GM19324 (cell line): ENCODE data around the gene GCLC.
"Not testable (repeated sequence)": the region's sequence is repeated elsewhere in the genome, so short reads cannot be mapped to it uniquely, and the experiment has no call there.

Experiments
- ATAC-seq: cut with Tn5 transposase; IDR thresholded peaks from one replicate; pipeline ENCODE4 v1.9.1; 2021; ENCODE audit warnings: mild to moderate bottlenecking, moderate library complexity; ENCODE audit not compliant: unreplicated experiment, low FRiP score

The GCLC gene

GRCh38 chr6:53495506-53496499 is 49.1 kb downstream of the GCLC start:
- ATAC-seq: no peak

- no peak for ATAC-seq
Observed at GRCh38 chr6:53494076-53494475, 50.8 kb downstream of the GCLC start.

DNA sequence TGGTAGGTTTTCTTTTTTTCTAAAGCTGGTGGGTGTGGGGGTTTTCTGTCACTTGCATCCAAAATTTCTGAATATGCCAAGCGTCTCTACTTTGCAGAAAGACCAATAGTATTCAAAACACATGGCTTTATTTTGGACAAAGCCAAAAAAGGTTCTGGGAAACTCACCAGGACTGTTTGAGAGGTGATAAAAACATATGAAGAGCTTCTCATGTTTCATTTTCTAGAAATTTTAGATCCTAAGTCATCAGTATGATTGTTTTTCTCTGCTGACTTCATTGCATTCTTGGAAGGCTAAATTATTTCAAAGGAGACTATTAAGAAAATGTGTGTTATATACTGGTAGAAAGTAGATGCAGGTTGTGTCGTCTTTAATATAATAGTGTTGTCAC is 51.3 kb downstream of the GCLC start:
- ATAC-seq: no peak

- ATAC-seq: no peak
Observed at GRCh38 chr6:53492860-53493634, 51.9 kb downstream of the GCLC start.

- ATAC-seq: no peak
Observed at GRCh38 chr6:53487080-53487479, 57.8 kb downstream of the GCLC start.

DNA sequence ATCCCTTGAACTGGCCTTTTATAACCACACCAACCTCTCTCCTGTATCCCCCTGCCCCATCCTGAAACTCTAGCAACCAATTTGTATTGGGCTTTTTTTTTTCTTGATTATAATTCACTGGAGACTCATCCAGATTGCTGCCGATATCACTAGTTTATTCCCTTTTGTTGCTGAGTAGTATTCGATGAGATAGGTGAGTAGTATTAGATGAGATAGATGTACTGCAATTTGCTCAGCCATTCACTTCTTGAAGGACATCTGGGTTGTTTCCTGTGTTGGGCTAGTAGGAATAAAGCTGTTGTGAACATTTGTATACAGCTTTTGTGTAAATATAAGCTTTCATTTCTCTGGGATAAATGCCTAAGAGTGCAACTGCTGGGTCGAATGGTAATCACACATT is 58.2 kb downstream of the GCLC start:
- no peak for ATAC-seq

- ATAC-seq: no peak
Observed at GRCh38 chr6:53484476-53485280, 60.2 kb downstream of the GCLC start.

DNA sequence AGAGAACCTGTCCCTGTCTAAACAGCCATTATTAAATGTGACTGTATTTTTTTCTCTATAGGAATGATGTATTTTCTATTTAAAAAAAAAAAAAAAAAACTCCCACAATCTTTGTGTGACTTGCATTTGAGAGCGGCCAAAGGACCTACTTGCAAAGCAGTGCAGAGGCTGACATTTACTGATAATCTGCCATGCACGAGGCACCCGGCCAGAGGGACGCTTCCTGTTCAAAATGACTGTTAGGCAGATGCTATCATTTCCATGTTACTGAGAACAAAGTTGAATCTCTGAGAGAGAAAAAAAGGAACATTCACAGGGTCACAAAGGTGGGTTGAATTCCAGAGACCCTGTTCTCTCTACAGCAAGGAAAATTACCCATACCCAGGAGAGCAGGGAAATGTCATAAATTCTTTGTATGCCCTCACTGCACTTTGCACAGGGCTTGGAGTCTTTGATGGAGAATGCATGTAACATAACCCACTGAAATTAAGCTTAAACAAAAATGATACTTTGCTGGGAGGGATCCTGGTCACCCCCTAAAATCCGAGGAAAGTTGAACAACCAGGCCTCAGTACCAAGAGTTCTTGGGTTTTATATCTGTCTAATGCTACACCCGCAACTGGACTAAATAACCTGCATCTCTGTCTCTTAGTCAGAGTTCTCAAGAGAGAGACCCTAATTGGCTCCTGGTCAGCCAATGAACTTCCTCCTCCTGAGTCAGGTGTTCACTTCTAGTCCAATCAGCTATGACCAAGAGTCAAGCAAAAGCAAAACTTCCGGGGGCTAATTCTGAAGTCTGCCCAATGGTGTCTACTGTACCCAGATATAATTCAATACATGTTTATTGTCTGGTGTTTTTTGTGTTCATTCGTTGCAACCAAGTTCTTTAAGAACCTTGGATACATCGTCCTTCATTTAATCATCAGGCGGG is 61.2 kb downstream of the GCLC start:
- no peak for ATAC-seq

GRCh38 chr6:53481323-53481722 is 63.6 kb downstream of the GCLC start:
- ATAC-seq: no peak

DNA sequence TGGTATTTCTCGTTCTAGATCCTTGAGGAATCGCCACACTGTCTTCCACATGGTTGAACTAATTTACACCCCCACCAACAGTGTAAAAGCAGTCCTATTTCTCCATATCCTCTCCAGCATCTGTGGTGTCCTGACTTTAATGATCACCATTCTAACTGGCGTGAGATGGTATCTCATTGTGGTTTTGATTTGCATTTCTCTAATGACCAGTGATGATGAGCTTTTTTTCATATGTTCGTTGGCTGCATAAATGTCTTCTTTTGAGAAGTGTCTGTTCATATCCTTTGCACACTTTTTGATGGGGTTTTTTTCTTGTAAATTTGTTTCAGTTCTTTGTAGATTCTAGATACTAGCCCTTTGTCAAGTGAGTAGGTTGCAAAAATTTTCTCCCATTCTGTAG is 64.1 kb downstream of the GCLC start:
- ATAC-seq: not testable (repeated sequence)

DNA sequence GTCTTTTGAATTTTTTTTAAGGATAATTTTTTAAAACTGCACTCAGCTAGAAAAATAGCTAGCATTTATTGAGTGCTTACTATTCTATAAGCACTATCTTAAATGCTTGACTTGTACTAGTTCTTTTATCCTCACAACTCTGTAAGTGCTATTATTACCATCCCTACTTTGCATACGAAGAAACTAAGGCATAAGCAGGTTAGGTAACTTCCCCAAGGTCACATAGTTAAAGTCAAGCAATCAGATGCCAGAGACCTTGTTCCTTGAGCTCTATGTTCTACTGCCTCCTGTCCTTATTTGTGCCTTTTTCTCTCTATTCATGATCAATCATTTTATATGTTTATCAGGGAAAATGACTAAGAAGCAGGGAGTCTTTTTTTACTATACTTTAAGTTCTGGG is 65.0 kb downstream of the GCLC start:
- no peak for ATAC-seq

DNA sequence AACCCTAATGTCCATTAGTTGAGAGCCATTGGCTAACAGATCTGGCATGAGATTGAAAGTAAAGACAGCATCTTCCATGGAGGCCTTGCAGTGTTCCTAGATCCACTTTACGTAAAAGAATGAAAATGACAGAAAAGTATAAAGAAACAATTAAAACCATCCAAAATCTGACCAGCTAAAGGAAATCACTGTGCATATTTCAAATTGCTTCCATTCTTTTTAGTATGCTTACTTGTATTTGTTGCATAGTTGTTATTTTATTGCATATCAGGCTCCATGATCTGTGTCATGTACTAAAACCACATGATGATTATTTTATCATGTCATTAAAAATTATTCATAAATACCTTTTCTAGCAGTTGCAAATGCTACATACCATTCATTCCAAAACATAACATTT is 67.9 kb downstream of the GCLC start:
- ATAC-seq: no peak

- ATAC-seq: no peak
Observed at GRCh38 chr6:53474010-53474409, 70.9 kb downstream of the GCLC start.

DNA sequence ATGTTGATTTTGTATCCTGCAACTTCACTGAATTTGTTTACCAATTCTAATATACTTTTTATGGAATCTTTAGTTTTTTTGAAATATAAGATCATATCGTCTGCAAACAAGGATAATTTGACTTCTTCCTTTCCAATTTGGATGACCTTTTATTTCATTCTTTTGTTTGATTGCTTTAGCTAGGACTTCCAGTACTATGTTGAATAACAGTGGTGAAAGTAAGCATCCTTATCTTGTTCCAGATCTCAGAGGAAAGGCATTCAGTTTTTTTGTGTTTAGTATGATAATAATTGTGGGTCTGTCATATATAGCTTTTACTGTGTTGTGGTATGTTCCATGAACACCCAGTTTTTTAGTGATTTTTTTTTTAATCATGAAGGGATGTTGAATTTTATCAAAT is 75.7 kb downstream of the GCLC start:
- ATAC-seq: no peak

DNA sequence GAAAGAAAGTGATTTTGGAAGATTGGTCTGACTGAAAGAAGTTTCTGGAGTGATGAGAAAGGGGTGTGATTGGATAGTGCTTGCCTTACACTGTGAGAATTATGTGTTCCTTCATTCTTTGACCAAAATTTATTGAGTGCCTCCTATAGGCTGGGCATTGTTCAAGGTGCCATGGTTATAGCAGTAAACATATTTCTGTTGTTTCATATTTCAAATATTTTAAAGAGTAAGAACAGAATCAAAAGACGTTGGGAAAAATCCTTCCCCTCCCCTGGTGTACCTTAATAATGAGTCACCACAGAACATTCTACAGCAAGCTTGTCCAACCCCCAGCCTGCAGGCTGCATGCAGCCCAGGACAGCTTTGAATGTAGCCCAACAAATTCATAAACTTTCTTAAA is 78.6 kb downstream of the GCLC start:
- no peak for ATAC-seq

DNA sequence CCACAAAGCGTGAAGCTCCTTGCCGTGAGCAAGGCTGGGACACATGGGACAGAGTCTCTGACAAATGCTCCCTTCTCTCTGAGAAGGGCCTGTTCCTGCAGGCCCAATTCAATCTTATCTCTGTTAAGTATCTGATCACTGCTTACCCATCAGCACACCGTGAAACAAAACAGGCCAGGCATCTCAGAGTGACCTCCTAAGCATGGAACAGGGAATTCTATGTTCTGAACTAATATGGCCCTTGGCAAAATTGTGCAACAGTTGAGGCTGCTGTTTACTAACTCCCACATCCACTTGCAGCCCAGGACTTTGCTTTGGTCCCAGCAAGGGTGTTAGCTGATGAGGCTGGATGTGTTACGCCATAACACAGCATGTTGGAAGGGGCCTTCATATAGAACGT is 79.2 kb downstream of the GCLC start:
- ATAC-seq: no peak

GRCh38 chr6:53464927-53465460 is 79.9 kb downstream of the GCLC start:
- ATAC-seq: no peak

DNA sequence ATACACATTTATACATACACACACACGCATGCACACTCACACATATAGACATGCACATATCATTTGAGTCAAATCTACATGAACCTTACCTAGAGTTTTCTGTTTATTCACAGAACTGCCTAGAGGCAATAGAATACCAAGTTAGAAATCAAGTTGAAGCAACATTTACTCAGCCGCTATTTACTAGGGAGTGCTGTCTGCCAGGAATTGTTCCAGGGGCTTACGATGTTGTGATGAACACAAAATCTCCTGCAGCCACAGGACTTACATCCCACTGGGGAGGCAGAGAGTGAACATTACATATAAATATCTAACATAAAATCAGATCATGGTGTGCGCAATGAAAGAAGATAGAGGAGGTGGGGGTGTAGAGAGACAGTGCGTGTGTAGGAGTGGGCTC is 80.4 kb downstream of the GCLC start:
- no peak for ATAC-seq

- ATAC-seq: no peak
Observed at GRCh38 chr6:53461696-53462095, 83.2 kb downstream of the GCLC start.
